GM12872 (cell line): Measurements from ENCODE around the gene KRT85.
A peak's percentile ranks its signal among the peaks of the same experiment; 100 is the strongest.

Experiments
- TF ChIP-seq, protein P1 (sequence below): IDR thresholded peaks from 3 replicates; pipeline ENCODE4 v1.5.1; 2011; ENCODE audit warnings: low read depth, mild to moderate bottlenecking, low read length, moderate library complexity; ENCODE audit not compliant: insufficient read depth

KRT85 gene

DNA sequence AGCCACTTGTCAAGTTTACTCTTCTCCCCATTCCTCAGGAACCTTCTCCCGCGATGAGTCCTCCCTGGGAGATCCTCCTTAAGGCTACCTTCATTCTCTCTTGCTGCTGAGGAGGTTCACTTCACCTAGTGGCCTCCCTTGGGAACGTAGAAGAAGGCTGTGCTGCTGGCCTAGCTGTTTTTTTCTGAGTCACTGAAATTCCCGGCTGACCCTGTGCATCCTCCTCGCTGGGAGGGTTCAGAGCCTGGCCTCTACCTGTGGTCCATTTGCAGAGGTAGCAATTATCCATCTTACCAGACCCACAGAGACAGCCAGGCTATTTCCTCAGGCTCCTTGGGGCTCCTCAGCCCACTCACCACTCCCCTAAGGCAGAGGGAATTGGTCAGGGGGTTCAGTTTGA lies 34.2 kb upstream of the KRT85 start:
- TF ChIP-seq, protein P1, sequence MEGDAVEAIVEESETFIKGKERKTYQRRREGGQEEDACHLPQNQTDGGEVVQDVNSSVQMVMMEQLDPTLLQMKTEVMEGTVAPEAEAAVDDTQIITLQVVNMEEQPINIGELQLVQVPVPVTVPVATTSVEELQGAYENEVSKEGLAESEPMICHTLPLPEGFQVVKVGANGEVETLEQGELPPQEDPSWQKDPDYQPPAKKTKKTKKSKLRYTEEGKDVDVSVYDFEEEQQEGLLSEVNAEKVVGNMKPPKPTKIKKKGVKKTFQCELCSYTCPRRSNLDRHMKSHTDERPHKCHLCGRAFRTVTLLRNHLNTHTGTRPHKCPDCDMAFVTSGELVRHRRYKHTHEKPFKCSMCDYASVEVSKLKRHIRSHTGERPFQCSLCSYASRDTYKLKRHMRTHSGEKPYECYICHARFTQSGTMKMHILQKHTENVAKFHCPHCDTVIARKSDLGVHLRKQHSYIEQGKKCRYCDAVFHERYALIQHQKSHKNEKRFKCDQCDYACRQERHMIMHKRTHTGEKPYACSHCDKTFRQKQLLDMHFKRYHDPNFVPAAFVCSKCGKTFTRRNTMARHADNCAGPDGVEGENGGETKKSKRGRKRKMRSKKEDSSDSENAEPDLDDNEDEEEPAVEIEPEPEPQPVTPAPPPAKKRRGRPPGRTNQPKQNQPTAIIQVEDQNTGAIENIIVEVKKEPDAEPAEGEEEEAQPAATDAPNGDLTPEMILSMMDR: no peak

DNA sequence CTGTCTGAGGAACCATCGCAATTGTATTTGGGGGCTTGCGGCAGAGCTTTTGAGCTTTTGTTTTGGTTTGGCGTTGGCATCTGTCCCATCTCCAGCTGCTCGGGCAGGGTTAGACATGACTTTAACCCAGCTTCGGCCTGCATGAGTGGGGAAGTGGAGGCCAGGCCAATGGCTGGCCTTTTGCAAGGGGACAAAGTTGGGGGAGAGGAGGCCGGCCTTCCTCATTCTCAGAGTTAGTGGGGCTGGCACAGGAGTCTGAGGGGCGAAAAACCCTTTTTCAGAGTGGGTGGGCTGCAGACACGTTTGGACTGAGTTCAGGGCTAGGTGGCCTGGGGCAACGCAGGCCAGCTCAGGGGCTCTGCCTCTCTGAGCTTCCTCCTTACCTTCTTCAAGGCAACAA lies 33.6 kb upstream of the KRT85 start:
- TF ChIP-seq, protein P1: no peak

DNA sequence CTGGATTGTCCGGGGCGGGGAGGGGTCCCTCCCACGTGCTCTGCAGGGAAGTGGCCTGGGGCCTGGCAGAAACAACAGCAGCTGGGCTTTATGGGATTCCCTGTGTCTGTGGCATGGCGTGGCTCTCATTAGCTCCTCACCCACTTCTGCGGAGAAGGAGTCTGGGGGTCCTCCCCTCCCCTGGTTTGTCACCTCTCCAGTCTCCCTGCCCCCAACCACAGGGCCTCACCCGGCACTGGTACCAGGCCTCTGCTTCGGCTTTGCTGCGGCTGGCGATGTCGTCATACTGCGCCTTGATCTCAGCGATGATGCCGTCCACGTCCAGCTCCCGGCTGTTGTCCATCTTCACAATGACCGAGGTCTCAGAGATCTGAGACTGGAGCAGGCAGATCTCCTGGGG lies 32.5 kb upstream of the KRT85 start:
- TF ChIP-seq, protein P1: no peak

DNA sequence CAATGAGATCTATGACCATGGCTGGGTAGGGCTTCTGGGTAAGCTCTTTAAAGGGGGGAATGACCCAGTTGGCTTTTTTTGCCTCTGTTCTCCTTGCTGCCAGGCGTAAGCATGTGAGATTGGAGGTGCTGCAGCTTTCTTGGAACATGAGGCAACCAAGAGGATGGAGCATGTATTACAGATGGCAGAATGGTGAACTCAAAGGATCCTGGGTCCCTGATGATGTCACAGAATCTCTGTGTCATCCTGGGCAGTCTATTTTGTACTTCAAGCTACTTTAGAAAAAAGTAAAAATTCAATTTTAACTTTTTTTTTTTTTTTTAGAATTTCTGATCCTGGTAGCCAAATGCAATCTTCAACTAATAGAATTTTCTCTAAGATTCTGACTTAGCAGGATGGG lies 30.9 kb upstream of the KRT85 start:
- TF ChIP-seq, protein P1: no peak

DNA sequence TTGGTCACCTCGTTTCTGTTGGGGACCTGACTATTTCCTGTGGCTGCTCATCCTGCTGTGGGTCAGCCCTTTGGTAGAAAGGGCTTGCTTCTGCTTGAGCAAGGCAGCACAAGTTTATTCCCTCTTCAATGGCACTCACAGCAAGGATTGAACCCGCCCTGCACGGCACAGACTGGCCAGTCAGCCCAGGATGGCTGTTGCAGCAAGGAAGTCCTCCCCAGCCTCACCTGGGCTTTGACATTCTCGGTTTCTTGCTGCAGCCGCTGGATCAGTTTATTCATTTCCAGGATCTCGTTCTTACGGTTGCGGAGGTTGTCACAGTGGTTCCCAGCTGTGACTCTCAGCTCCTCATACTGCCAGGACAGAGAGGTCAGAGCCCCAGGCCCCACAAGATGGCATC lies 29.4 kb upstream of the KRT85 start:
- TF ChIP-seq, protein P1: no peak

DNA sequence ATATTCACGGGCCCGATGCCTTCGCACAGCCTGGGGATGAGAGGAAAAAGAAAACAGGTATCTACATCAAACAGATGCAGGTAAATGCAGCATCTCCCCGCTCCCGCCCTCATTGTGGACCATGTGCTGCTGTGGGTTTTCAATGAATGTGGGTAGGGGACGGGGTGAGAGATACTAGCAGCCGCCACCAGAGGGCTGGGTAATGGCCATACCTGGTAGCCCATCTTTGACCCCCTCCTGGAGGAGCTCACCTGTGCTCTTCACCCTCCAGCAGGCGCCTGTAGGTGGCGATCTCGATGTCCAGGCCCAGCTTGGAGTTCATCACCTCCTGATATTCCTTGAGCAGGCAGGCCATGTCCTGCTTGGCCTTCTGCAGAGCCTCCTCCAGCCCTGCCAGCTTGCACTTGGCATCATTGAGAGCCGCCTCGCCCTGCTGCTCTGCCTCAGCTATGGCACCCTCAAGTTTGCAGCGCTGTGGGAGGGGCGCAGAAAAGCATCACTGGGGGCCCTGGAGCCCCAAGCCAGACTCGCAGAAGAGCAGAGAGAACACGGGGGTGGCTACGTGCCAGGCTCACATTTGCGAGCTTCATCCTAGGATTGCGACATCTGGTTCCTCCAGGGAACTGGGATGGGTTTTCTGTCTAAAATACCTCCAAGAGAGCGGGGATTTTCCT lies 28.6 kb upstream of the KRT85 start:
- TF ChIP-seq, protein P1: peak; percentile 51

DNA sequence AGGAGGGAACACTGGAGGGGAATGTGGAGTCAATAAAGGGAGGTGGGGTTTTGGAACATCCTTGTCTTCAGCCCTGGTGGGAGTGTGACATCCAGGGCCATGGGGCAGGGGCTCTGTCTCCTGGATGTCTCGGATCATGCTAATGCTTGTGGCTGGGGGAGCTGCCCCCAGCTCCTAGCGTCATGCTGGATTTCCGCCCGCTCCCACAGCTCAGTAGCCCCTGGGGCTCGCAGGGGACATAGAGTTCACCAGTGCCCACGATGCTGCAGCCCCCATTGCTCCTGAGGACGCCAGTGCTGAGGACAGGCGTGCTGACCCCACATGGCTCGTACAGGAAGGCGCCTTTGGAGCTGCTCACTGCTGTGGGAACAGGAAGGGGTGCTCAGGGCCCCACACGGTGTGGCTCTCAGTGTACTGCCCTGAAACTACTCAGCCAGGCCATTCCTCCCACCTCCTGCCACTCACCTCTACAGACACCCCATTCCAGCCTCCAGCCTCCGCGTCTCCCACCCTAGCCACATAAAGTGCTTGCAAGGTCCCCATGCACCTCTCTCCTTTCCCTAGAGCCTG lies 27.6 kb upstream of the KRT85 start:
- TF ChIP-seq, protein P1: no peak
